Mucosa of rectum (tissue), 2 donors: Measurements from ENCODE around the gene FAM210A.

Experiments used
- H3K27ac ChIP-seq, 2 donors: one replicate each; pipeline ENCODE4 v1.7.0; 2013; ENCODE audit warnings: inconsistent platforms in 2 of 2, low read depth in 2 of 2, low read length in 2 of 2
- H3K27me3 ChIP-seq, 2 donors: one replicate each; pipeline ENCODE4 v1.7.0; 2013; ENCODE audit warnings: low read length in 2 of 2; ENCODE audit not compliant: control insufficient read depth in 2 of 2, insufficient read depth in 2 of 2
- H3K36me3 ChIP-seq, 2 donors: one replicate each; pipeline ENCODE4 v1.7.0; 2013; ENCODE audit warnings: low read length in 2 of 2; ENCODE audit not compliant: control insufficient read depth in 2 of 2, insufficient read depth in 2 of 2
- H3K4me1 ChIP-seq, 2 donors: one replicate each; pipeline ENCODE4 v1.7.0; 2013; ENCODE audit warnings: low read length in 2 of 2, mild to moderate bottlenecking in 1 of 2; ENCODE audit not compliant: control insufficient read depth in 2 of 2, insufficient read depth in 2 of 2
- H3K4me3 ChIP-seq, 2 donors: one replicate each; pipeline ENCODE4 v1.7.0; 2013; ENCODE audit warnings: low read length in 2 of 2
- H3K9ac ChIP-seq, 2 donors: one replicate each; pipeline ENCODE4 v1.7.0; 2013; ENCODE audit warnings: low read length in 2 of 2, low read depth in 1 of 2, mild to moderate bottlenecking in 1 of 2
- H3K9me3 ChIP-seq, 2 donors: one replicate each; pipeline ENCODE4 v1.7.0; 2013; ENCODE audit warnings: low read length in 2 of 2; ENCODE audit not compliant: control insufficient read depth in 2 of 2
- donor health status: healthy.
- donor health status: Normal muscosa, but diverticular disease.

The FAM210A gene

DNA sequence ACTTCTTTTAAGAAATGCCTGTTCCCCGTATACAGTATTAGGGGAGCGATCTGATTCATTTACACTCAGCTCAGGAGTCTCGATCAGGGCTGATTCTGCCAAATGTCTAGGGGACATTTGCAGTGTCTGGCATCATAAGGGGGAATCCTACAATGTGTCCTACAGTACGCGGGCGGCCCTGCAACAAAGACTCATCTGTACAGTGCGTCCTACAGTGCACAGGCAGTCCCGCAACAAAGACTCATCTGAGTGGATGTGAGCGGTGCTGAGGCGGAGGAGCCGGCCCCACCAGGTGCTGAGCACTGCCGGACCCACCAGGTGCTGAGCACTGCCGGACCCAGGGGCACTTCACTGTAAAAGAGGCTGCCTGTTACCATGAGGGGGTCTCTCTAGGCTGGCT lies 102.5 kb downstream of the FAM210A start:
- H3K9ac ChIP-seq = no peak overlapping the region
- no peak overlapping the region for H3K4me3 ChIP-seq
- no peaks in the 10 kb centered on the region for H3K9me3 ChIP-seq
- no peaks in the 10 kb centered on the region for H3K27me3 ChIP-seq
- H3K4me1 ChIP-seq = no peaks in the 10 kb centered on the region
- H3K27ac ChIP-seq = no peak overlapping the region
- H3K36me3 ChIP-seq = no peaks in the 10 kb centered on the region

DNA sequence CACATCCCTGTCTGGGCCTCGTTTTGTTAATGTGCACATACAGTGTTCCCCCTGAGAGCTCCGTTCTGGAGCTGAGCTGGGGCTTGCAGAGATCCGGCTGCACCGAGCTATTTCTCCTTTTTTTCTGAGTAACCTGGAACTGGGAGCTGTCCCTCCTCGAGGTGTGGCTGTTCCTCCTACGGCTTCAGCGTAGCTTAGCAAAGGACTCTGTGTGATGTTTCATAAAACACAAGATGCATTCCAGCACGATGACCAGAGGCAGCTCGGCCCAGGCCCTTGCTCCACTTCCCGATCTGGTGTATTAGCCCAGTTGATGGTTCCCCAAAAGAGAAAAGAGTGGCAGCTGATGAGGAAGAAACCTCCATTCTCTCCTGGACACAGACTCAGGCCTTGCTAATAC lies 103.0 kb downstream of the FAM210A start:
- Histone ChIP-seq H3K9ac (no peak overlapping the region), H3K36me3 (no peaks in the 10 kb centered on the region), H3K9me3 (no peaks in the 10 kb centered on the region), H3K4me1 (no peaks in the 10 kb centered on the region), H3K4me3 (no peak overlapping the region), H3K27me3 (no peaks in the 10 kb centered on the region), H3K27ac (no peak overlapping the region)

DNA sequence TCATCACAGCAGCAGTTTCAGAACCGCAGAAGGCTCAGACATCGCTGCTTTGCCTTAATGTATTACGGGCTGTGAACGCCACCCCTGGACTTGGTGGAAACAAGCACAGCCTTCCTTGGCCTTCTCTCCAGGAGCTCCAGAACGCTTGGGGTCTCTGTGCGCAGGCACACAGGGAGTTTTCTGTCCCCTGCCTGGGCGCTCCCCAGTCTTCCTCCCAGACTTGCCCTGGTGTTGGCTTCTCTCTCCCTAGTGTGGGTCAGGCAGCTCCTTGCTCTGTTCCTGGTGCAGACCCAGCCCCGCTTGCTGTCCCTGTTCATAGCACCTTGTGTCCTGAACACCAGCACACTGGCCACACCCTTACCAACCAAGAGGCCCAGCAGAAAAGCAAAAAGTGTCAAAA lies 103.6 kb downstream of the FAM210A start:
- no peaks in the 10 kb centered on the region for H3K36me3 ChIP-seq
- no peaks in the 10 kb centered on the region for H3K9me3 ChIP-seq
- H3K4me3 ChIP-seq = no peak overlapping the region
- H3K4me1 ChIP-seq = no peaks in the 10 kb centered on the region
- H3K27ac ChIP-seq = no peak overlapping the region
- no peak overlapping the region for H3K9ac ChIP-seq
- no peaks in the 10 kb centered on the region for H3K27me3 ChIP-seq

GRCh38 chr18:13621886-13622619 lies 104.3 kb downstream of the FAM210A start:
- Histone ChIP-seq H3K4me3 (no peak overlapping the region), H3K27ac (no peak overlapping the region), H3K36me3 (no peaks in the 10 kb centered on the region), H3K9ac (no peak overlapping the region), H3K27me3 (no peaks in the 10 kb centered on the region), H3K4me1 (no peaks in the 10 kb centered on the region), H3K9me3 (no peaks in the 10 kb centered on the region)

DNA sequence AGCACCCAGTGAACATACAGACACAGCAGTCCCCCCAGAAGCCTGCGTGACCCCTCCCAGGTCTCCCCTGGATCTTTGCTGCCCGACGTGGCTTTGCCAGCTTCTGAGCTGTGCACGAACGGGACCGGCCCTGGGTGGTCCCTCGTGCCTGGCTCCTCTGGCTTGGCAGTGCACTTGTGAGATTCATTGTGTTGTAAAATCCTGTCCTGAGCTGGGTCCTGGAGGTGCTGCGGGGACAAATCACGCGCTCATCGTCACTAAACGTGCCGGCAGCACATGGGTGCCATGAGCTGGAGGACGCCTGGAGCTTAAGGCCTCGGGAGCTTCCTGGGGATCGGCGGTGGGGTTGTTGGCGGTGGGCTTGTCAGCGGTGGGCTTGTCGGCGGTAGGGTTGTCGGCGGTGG lies 104.9 kb downstream of the FAM210A start:
- no peaks in the 10 kb centered on the region for H3K36me3 ChIP-seq
- H3K4me3 ChIP-seq = no peak overlapping the region

GRCh38 chr18:13620818-13621445 lies 105.4 kb downstream of the FAM210A start:
- Histone ChIP-seq H3K27ac (no peak overlapping the region), H3K9me3 (no peaks in the 10 kb centered on the region), H3K4me1 (no peaks in the 10 kb centered on the region), H3K4me3 (no peak overlapping the region), H3K27me3 (no peaks in the 10 kb centered on the region), H3K36me3 (no peaks in the 10 kb centered on the region), H3K9ac (no peak overlapping the region)

More for the DNA sequence above, 104.9 kb downstream of the FAM210A start:
- Histone ChIP-seq H3K4me1 (no peaks in the 10 kb centered on the region), H3K9me3 (no peaks in the 10 kb centered on the region), H3K27ac (no peak overlapping the region), H3K9ac (no peak overlapping the region), H3K27me3 (no peaks in the 10 kb centered on the region)

- Histone ChIP-seq H3K4me3 (no peak overlapping the region), H3K4me1 (no peaks in the 10 kb centered on the region), H3K36me3 (no peaks in the 10 kb centered on the region), H3K9ac (no peak overlapping the region), H3K27me3 (no peaks in the 10 kb centered on the region), H3K9me3 (no peaks in the 10 kb centered on the region), H3K27ac (no peak overlapping the region)
These were observed 106.1 kb downstream of the FAM210A start for GRCh38 chr18:13620206-13620672.

DNA sequence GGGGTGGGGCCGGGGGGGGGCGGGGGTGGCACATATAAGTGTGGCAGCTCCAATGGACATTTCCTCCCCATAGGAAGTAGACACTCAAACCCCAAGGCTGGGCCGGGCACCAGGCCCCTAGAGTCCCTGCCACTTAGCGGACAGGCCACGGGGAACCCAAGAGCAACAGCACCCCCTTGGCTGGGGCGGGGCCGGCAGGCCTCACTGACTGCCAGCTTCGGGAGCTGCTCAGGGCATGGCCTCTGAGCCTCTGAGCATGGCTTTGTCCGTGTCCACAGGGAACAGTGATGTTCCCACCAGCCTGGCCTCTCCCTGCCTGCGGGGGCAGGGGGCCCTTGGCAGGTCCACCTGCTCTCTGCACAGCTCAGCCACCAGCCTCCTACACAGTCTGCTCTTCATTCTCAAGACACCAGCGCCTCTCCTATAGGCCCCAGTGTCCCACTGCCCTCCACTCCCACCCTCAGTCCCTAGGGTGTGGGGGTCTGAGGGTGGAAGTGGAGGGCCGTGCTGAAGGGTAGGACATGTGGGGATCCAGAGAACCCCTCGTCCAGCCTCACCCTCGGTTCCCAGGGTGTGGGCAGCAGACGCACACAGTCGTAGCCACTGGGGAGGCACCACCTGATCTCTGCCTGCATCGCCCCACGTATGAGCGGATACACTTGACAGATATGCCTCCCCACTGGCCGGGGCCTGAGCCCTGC lies 106.7 kb downstream of the FAM210A start:
- no peaks in the 10 kb centered on the region for H3K4me1 ChIP-seq
- no peak overlapping the region for H3K9ac ChIP-seq
- no peaks in the 10 kb centered on the region for H3K9me3 ChIP-seq
- no peaks in the 10 kb centered on the region for H3K36me3 ChIP-seq
- H3K27me3 ChIP-seq = no peaks in the 10 kb centered on the region
- no peak overlapping the region for H3K27ac ChIP-seq
- no peak overlapping the region for H3K4me3 ChIP-seq

GRCh38 chr18:13618760-13619438 lies 107.5 kb downstream of the FAM210A start:
- H3K36me3 ChIP-seq = no peaks in the 10 kb centered on the region
- no peaks in the 10 kb centered on the region for H3K9me3 ChIP-seq
- H3K4me3 ChIP-seq = no peak overlapping the region
- no peak overlapping the region for H3K9ac ChIP-seq
- no peak overlapping the region for H3K27ac ChIP-seq
- peaks cover 3 to 4% of the 10 kb centered on the region in 2 donors for H3K4me1 ChIP-seq
- H3K27me3 ChIP-seq = no peaks in the 10 kb centered on the region
